ENCODE measurements around the gene TMEM255B.

TMEM255B gene

GRCh38 chr13:113740286-113740556 lies 18.8 kb upstream of the TMEM255B start:
- no peaks in the 10 kb centered on the region for H3K9me3 ChIP-seq (ENCODE audit: insufficient read depth, low read length)
- no peak overlapping the region for H3K27ac ChIP-seq (ENCODE audit: low read depth, low read length)
- H4K20me1 ChIP-seq (ENCODE audit: low read depth, low read length), result no peaks in the 10 kb centered on the region
- no peaks in the 10 kb centered on the region for H3F3A ChIP-seq (ENCODE audit: insufficient read depth)
- TF ChIP-seq EZH2phosphoT487 (conservative IDR thresholded peaks at IDR 0.05; ENCODE audit: low read length), result no peak
- TF ChIP-seq CTCF (IDR thresholded peaks at IDR 0.05; ENCODE audit: insufficient read depth, low read length, poor library complexity, severe bottlenecking), result no peak
- H3K9ac ChIP-seq (ENCODE audit: low read length), result no peak overlapping the region
- H3K4me3 ChIP-seq (ENCODE audit: insufficient read depth, low read length, poor library complexity, severe bottlenecking), result no peak overlapping the region
- H3K27me3 ChIP-seq (ENCODE audit: low read length), result no peaks in the 10 kb centered on the region
- H3K9me2 ChIP-seq (replicated peaks; ENCODE audit: insufficient read depth, low read length), result no peaks in the 10 kb centered on the region
- no peaks in the 10 kb centered on the region for H3K79me2 ChIP-seq (ENCODE audit: insufficient read depth, low read length)
- H3K4me2 ChIP-seq (ENCODE audit: low read depth, low read length, poor library complexity, severe bottlenecking), result no peak overlapping the region
- no peak overlapping the region for H2AFZ ChIP-seq (ENCODE audit: low read depth, low read length, severe bottlenecking)
- H3K36me3 ChIP-seq (ENCODE audit: low read length), result no peaks in the 10 kb centered on the region

DNA sequence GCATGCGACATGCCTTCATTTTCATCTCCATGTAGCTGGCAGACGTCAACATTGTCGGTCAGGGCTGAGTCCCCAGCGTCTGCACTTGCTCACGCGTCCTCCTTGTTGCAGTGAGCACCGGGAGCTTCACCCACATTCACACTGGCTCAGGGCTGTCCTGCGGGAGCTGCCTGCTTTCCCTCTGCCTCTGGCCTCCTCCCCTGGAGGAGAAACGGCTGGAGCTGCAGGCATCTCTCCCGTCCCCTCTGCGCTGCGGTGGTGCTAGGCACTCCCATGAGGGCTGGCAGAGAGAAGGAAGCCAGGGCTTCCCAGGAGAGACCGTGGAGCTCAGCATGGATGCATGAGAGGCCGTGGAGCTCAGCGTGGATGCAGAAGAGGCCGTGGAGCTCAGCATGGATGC lies 18.4 kb upstream of the TMEM255B start:
- Histone ChIP-seq H3K9me3 (ENCODE audit: insufficient read depth, low read length) (no peaks in the 10 kb centered on the region), H4K20me1 (ENCODE audit: low read depth, low read length) (no peaks in the 10 kb centered on the region), H3K4me3 (ENCODE audit: insufficient read depth, low read length, poor library complexity, severe bottlenecking) (no peak overlapping the region), H2AFZ (ENCODE audit: low read depth, low read length, severe bottlenecking) (no peak overlapping the region), H3K4me2 (ENCODE audit: low read depth, low read length, poor library complexity, severe bottlenecking) (no peak overlapping the region), H3K27me3 (ENCODE audit: low read length) (no peaks in the 10 kb centered on the region), H3K27ac (ENCODE audit: low read depth, low read length) (no peak overlapping the region), H3K79me2 (ENCODE audit: insufficient read depth, low read length) (no peaks in the 10 kb centered on the region), H3K9me2 (replicated peaks; ENCODE audit: insufficient read depth, low read length) (no peaks in the 10 kb centered on the region), H3K9ac (ENCODE audit: low read length) (no peak overlapping the region), H3K36me3 (ENCODE audit: low read length) (no peaks in the 10 kb centered on the region), H3F3A (ENCODE audit: insufficient read depth) (no peaks in the 10 kb centered on the region)
- no peak for TF ChIP-seq EZH2phosphoT487 (conservative IDR thresholded peaks at IDR 0.05; ENCODE audit: low read length)
- no peak for TF ChIP-seq CTCF (IDR thresholded peaks at IDR 0.05; ENCODE audit: insufficient read depth, low read length, poor library complexity, severe bottlenecking)

GRCh38 chr13:113741191-113741668 lies 17.8 kb upstream of the TMEM255B start:
- Histone ChIP-seq H3K27ac (ENCODE audit: low read depth, low read length) (no peak overlapping the region), H3K9ac (ENCODE audit: low read length) (no peak overlapping the region), H3K4me2 (ENCODE audit: low read depth, low read length, poor library complexity, severe bottlenecking) (no peak overlapping the region), H3K36me3 (ENCODE audit: low read length) (no peaks in the 10 kb centered on the region), H2AFZ (ENCODE audit: low read depth, low read length, severe bottlenecking) (no peak overlapping the region), H3K9me2 (replicated peaks; ENCODE audit: insufficient read depth, low read length) (no peaks in the 10 kb centered on the region), H3K4me3 (ENCODE audit: insufficient read depth, low read length, poor library complexity, severe bottlenecking) (no peak overlapping the region), H3K27me3 (ENCODE audit: low read length) (no peaks in the 10 kb centered on the region), H3F3A (ENCODE audit: insufficient read depth) (no peaks in the 10 kb centered on the region), H4K20me1 (ENCODE audit: low read depth, low read length) (no peaks in the 10 kb centered on the region), H3K79me2 (ENCODE audit: insufficient read depth, low read length) (no peaks in the 10 kb centered on the region), H3K9me3 (ENCODE audit: insufficient read depth, low read length) (no peaks in the 10 kb centered on the region)
- no peak for TF ChIP-seq CTCF (IDR thresholded peaks at IDR 0.05; ENCODE audit: insufficient read depth, low read length, poor library complexity, severe bottlenecking)
- TF ChIP-seq EZH2phosphoT487 (conservative IDR thresholded peaks at IDR 0.05; ENCODE audit: low read length), result no peak

- no peaks in the 10 kb centered on the region for H3K9me3 ChIP-seq (ENCODE audit: insufficient read depth, low read length)
- H3K79me2 ChIP-seq (ENCODE audit: insufficient read depth, low read length), result no peaks in the 10 kb centered on the region
- no peaks in the 10 kb centered on the region for H3K9me2 ChIP-seq (replicated peaks; ENCODE audit: insufficient read depth, low read length)
- no peak overlapping the region for H2AFZ ChIP-seq (ENCODE audit: low read depth, low read length, severe bottlenecking)
- H3K36me3 ChIP-seq (ENCODE audit: low read length), result no peaks in the 10 kb centered on the region
- no peaks in the 10 kb centered on the region for H4K20me1 ChIP-seq (ENCODE audit: low read depth, low read length)
- H3K4me2 ChIP-seq (ENCODE audit: low read depth, low read length, poor library complexity, severe bottlenecking), result no peak overlapping the region
- no peak overlapping the region for H3K9ac ChIP-seq (ENCODE audit: low read length)
- no peak overlapping the region for H3K4me3 ChIP-seq (ENCODE audit: insufficient read depth, low read length, poor library complexity, severe bottlenecking)
- no peak overlapping the region for H3K27ac ChIP-seq (ENCODE audit: low read depth, low read length)
- H3K27me3 ChIP-seq (ENCODE audit: low read length), result no peaks in the 10 kb centered on the region
- no peak for TF ChIP-seq EZH2phosphoT487 (conservative IDR thresholded peaks at IDR 0.05; ENCODE audit: low read length)
- no peak for TF ChIP-seq CTCF (IDR thresholded peaks at IDR 0.05; ENCODE audit: insufficient read depth, low read length, poor library complexity, severe bottlenecking)
- no peaks in the 10 kb centered on the region for H3F3A ChIP-seq (ENCODE audit: insufficient read depth)
These were observed 17.0 kb upstream of the TMEM255B start for GRCh38 chr13:113742000-113742441.

All from SU-DHL-6 (cell line).